H1 (cell line): ENCODE data around the gene NEK10. TPM values are rescaled to one million over a fixed set of nuclear protein-coding genes. Genes with fewer than 3 reads are reported as not detected.

ENCODE experiments used
- CTCF ChIA-PET: fragments of 300-600 bp; sonication (Branson Sonifier 250); formaldehyde crosslinking; loops from one replicate; lab custom pipeline; 2021; ENCODE audit not compliant: partially characterized antibody; lab: Charles Lee
- POLR2A ChIA-PET: fragments of 300-600 bp; sonication (Branson Sonifier 250); formaldehyde crosslinking; loops from one replicate; lab custom pipeline; 2021; ENCODE audit warnings: inconsistent platforms; ENCODE audit not compliant: partially characterized antibody; lab: Charles Lee
- DNase-seq, 2 experiments: peaks; one replicate each; pipeline versions ENCODE4 v3.0.0 to v3.0.0-alpha.2; 2010 to 2022; ENCODE audit warnings: low spot score in 2 of 2, low read depth in 1 of 2, mixed read lengths in 1 of 2
- FAIRE-seq: peaks from 2 replicates; lab custom pipeline; 2011; peaks lifted over from hg19 to GRCh38; lab: Jason Lieb, UNC
- H2AFZ ChIP-seq: 2 replicates; pipeline ENCODE4 v1.8.1; 2012; ENCODE audit warnings: low read length, inconsistent platforms
- H2AK5ac ChIP-seq: 2 replicates; pipeline ENCODE4 v1.6.1; 2013; ENCODE audit warnings: low read depth, low read length
- H2BK120ac ChIP-seq: replicated peaks from 2 replicates; pipeline ENCODE3; 2013; ENCODE audit warnings: low read depth, low read length, inconsistent platforms
- H2BK12ac ChIP-seq: 2 replicates; pipeline ENCODE4 v1.6.1; 2013; ENCODE audit warnings: low read depth, low read length
- H2BK15ac ChIP-seq: 2 replicates; pipeline ENCODE4 v1.6.1; 2013; ENCODE audit warnings: low read length
- H2BK20ac ChIP-seq: 2 replicates; pipeline ENCODE4 v1.6.1; 2013; ENCODE audit warnings: low read length
- H2BK5ac ChIP-seq: 2 replicates; pipeline ENCODE4 v1.6.1; 2013; ENCODE audit warnings: low read depth, low read length
- H3K14ac ChIP-seq: 2 replicates; pipeline ENCODE4 v1.6.1; 2013; ENCODE audit warnings: inconsistent platforms; ENCODE audit not compliant: insufficient read length
- H3K18ac ChIP-seq: 2 replicates; pipeline ENCODE4 v1.6.1; 2013; ENCODE audit warnings: low read length; ENCODE audit errors: extremely low read depth
- H3K23ac ChIP-seq: 2 replicates; pipeline ENCODE4 v1.6.1; 2013; ENCODE audit warnings: inconsistent platforms; ENCODE audit not compliant: insufficient read length
- H3K23me2 ChIP-seq: 2 replicates; pipeline ENCODE4 v1.6.1; 2013; ENCODE audit warnings: low read depth, low read length
- H3K27ac ChIP-seq: 2 replicates; pipeline ENCODE4 v1.6.1; 2011; ENCODE audit warnings: low read depth, low read length, inconsistent platforms
- H3K27me3 ChIP-seq, 4 experiments: replicated peaks in 1 of 4; 1 replicate in 1 of 4; 2 replicates in 3 of 4; pipeline versions ENCODE4 v1.6.1 to v1.8.1; 2011 to 2013; ENCODE audit warnings: low read length in 3 of 4, mild to moderate bottlenecking in 3 of 4, inconsistent platforms in 2 of 4, mixed read lengths in 2 of 4, moderate library complexity in 1 of 4; ENCODE audit not compliant: control insufficient read depth in 3 of 4, insufficient read depth in 3 of 4; ENCODE audit errors: extremely low read depth in 1 of 4
- H3K36me3 ChIP-seq, 4 experiments: 2 replicates each; pipeline versions ENCODE4 v1.6.1 to v1.8.1; 2011 to 2013; ENCODE audit warnings: mild to moderate bottlenecking in 4 of 4, low read length in 3 of 4, moderate library complexity in 2 of 4, control low read depth in 1 of 4, inconsistent platforms in 1 of 4; ENCODE audit not compliant: insufficient read depth in 4 of 4, control insufficient read depth in 2 of 4
- H3K4ac ChIP-seq: replicated peaks from 2 replicates; pipeline ENCODE3; 2013; ENCODE audit warnings: low read length, low read depth, mixed read lengths, inconsistent platforms; ENCODE audit not compliant: insufficient read length
- H3K4me1 ChIP-seq, 4 experiments: replicated peaks in 1 of 4; 1 replicate in 1 of 4; 2 replicates in 3 of 4; pipeline versions ENCODE4 v1.6.1 to v1.8.1; 2011 to 2013; ENCODE audit warnings: low read length in 3 of 4, inconsistent platforms in 2 of 4, mixed read lengths in 1 of 4; ENCODE audit not compliant: insufficient read depth in 4 of 4, control insufficient read depth in 3 of 4
- H3K4me2 ChIP-seq, 2 experiments: 2 replicates each; pipeline versions ENCODE4 v1.6.1 to v1.8.1; 2011 to 2013; ENCODE audit warnings: low read depth in 2 of 2, low read length in 2 of 2, control low read depth in 1 of 2, inconsistent platforms in 1 of 2, mild to moderate bottlenecking in 1 of 2; ENCODE audit not compliant: insufficient read depth in 1 of 2
- H3K4me3 ChIP-seq, 4 experiments: fragments of 200-600, 300-600 bp in 1 of 4; sonication (generic), shearing (Covaris generic), sonication (Bioruptor Twin) in 1 of 4; 2 replicates each; pipeline versions ENCODE4 v1.5.1 to v1.8.1; 2011 to 2016; ENCODE audit warnings: low read length in 4 of 4, low read depth in 3 of 4, control low read depth in 2 of 4, inconsistent platforms in 2 of 4, mild to moderate bottlenecking in 2 of 4, mixed read lengths in 1 of 4, moderate library complexity in 1 of 4; ENCODE audit not compliant: insufficient read depth in 2 of 4; ENCODE audit errors: extremely low read depth in 1 of 4
- H3K56ac ChIP-seq: replicated peaks from 2 replicates; pipeline ENCODE3; 2013; ENCODE audit warnings: low read depth, mild to moderate bottlenecking, mixed read lengths, low read length, inconsistent platforms; ENCODE audit not compliant: insufficient read length
- H3K79me1 ChIP-seq: 2 replicates; pipeline ENCODE4 v1.6.1; 2013; ENCODE audit warnings: low read depth, low read length, control low read depth
- H3K79me2 ChIP-seq, 2 experiments: 2 replicates each; pipeline versions ENCODE4 v1.6.1 to v1.8.1; 2012 to 2013; ENCODE audit warnings: low read length in 2 of 2, mild to moderate bottlenecking in 2 of 2, inconsistent platforms in 1 of 2; ENCODE audit not compliant: insufficient read depth in 2 of 2, control insufficient read depth in 1 of 2
- H3K9ac ChIP-seq, 4 experiments: replicated peaks in 1 of 4; 1 replicate in 1 of 4; 2 replicates in 3 of 4; pipeline versions ENCODE4 v1.6.1 to v1.8.1; 2011 to 2013; ENCODE audit warnings: low read depth in 3 of 4, low read length in 3 of 4, control low read depth in 2 of 4, mild to moderate bottlenecking in 2 of 4, moderate library complexity in 2 of 4, inconsistent platforms in 1 of 4; ENCODE audit errors: extremely low read depth in 1 of 4
- H3K9me3 ChIP-seq, 2 experiments: 2 replicates each; pipeline versions ENCODE4 v1.6.1 to v1.8.1; 2012 to 2013; ENCODE audit warnings: mild to moderate bottlenecking in 2 of 2, moderate library complexity in 2 of 2, control low read depth in 1 of 2, inconsistent platforms in 1 of 2, low read depth in 1 of 2, low read length in 1 of 2, mixed read lengths in 1 of 2; ENCODE audit not compliant: insufficient read depth in 2 of 2
- H4K20me1 ChIP-seq, 2 experiments: replicated peaks in 1 of 2; 2 replicates each; pipeline versions ENCODE3 to v1.8.1; 2011 to 2013; ENCODE audit warnings: inconsistent platforms in 2 of 2, low read length in 2 of 2, mild to moderate bottlenecking in 1 of 2; ENCODE audit not compliant: insufficient read depth in 2 of 2, control insufficient read depth in 1 of 2
- H4K5ac ChIP-seq: 2 replicates; pipeline ENCODE4 v1.6.1; 2013; ENCODE audit warnings: low read length, low read depth, mixed read lengths, inconsistent platforms; ENCODE audit not compliant: insufficient read length
- H4K8ac ChIP-seq: 2 replicates; pipeline ENCODE4 v1.8.0; 2013; ENCODE audit warnings: mild to moderate bottlenecking, moderate library complexity, low read length, inconsistent platforms; ENCODE audit not compliant: insufficient read depth; ENCODE audit errors: extremely low read depth
- H4K91ac ChIP-seq: replicated peaks from 2 replicates; pipeline ENCODE3; 2013; ENCODE audit warnings: low read length, mixed read lengths, inconsistent platforms; ENCODE audit not compliant: insufficient read length
- ASH2L ChIP-seq: fragments of 200-600, 300-600 bp; sonication (generic); IDR thresholded peaks from one replicate; pipeline ENCODE4 v1.7.1; 2017; ENCODE audit warnings: low read length
- ATF3 ChIP-seq: IDR thresholded peaks from 2 replicates; pipeline ENCODE4 v1.6.1; 2011; ENCODE audit warnings: low read depth, mild to moderate bottlenecking, low read length; ENCODE audit not compliant: insufficient read depth
- EP300 ChIP-seq, 2 experiments: IDR thresholded peaks; 1 replicate in 1 of 2; 2 replicates in 1 of 2; pipeline ENCODE4 v1.6.1; 2011 to 2012; ENCODE audit warnings: low read depth in 2 of 2, low read length in 2 of 2, mild to moderate bottlenecking in 2 of 2, borderline replicate concordance in 1 of 2, inconsistent platforms in 1 of 2, moderate library complexity in 1 of 2
- FOSL1 ChIP-seq: IDR thresholded peaks from 2 replicates; pipeline ENCODE4 v1.6.1; 2011; ENCODE audit warnings: mild to moderate bottlenecking, low read depth, low read length, moderate library complexity; ENCODE audit not compliant: insufficient read depth
- JUN ChIP-seq: IDR thresholded peaks from 2 replicates; pipeline ENCODE4 v1.6.1; 2011; ENCODE audit warnings: low read depth, mild to moderate bottlenecking, improper control_type of control experiment, low read length
- RAD21 ChIP-seq, 2 experiments: IDR thresholded peaks in 1 of 2; conservative IDR thresholded peaks in 1 of 2; 2 replicates each; pipeline ENCODE4 v1.6.1; 2011; ENCODE audit warnings: low read depth in 2 of 2, low read length in 2 of 2, improper control_type of control experiment in 1 of 2, inconsistent platforms in 1 of 2, mild to moderate bottlenecking in 1 of 2, moderate library complexity in 1 of 2
- RXRA ChIP-seq: IDR thresholded peaks from 2 replicates; pipeline ENCODE4 v1.6.1; 2011; ENCODE audit warnings: low read depth, mild to moderate bottlenecking, low read length, moderate library complexity; ENCODE audit not compliant: insufficient read depth
- SRF ChIP-seq: IDR thresholded peaks from 2 replicates; pipeline ENCODE4 v1.6.1; 2011; ENCODE audit warnings: mild to moderate bottlenecking, low read depth, low read length, moderate library complexity
- TEAD4 ChIP-seq: IDR thresholded peaks from 2 replicates; pipeline ENCODE4 v1.6.1; 2012; ENCODE audit warnings: low read depth, low read length, inconsistent platforms, mixed read lengths
- WGBS, 2 experiments: shearing (Covaris generic) in 1 of 2; methylation state at CpG; one replicate each; pipeline versions ENCODE4 v1.1.6 to v1.1.7; 2013 to 2015; ENCODE audit warnings: low lambda C conversion rate in 2 of 2, mixed read lengths in 2 of 2, inconsistent platforms in 1 of 2, low coverage in 1 of 2, missing lambda C conversion rate in 1 of 2; ENCODE audit not compliant: insufficient replicate concordance in 2 of 2, insufficient coverage in 1 of 2, insufficient read length in 1 of 2; ENCODE audit errors: extremely low coverage in 1 of 2, missing lambda C conversion rate in 1 of 2; 5-methylcytosine and 5-hydroxymethylcytosine counted together
- polyA plus RNA-seq, 7 experiments: library from polyadenylated mRNA; depleted of rRNA in 3 of 7; stranded (reverse) in 5 of 7; unstranded in 2 of 7; fragments of >200 nt in 5 of 7; fragments of 200-250 nt in 2 of 7; gene quantifications; 1 replicate in 5 of 7; 2 replicates in 1 of 7; 4 replicates in 1 of 7; pipeline versions ENCODE4 v1.2.1 to v1.2.3, GENCODE V29; 2011 to 2013; ENCODE audit warnings: missing spikeins in 2 of 7, mixed read lengths in 2 of 7
- total RNA-seq: library from RNA; stranded (reverse); fragmentation: NEBNext Ultra II Directional; extraction: Animal tissue kit (Norgen Biotek cat#: 25700); gene quantifications from 2 replicates; pipeline ENCODE4 v1.2.1, GENCODE V29; 2021

Gene NEK10
- total and polyA plus RNA-seq, 2 of the 8 experiments (the other 6 are each of a cell fraction or from before 2014, with no cell fraction given), result 0.18 to 0.50 TPM

GRCh38 chr3:27081992-27082607 is 287.1 kb downstream of the NEK10 start:
- TF ChIP-seq RXRA (no peak), SRF (no peak), JUN (no peak), RAD21 (IDR thresholded peaks at IDR 0.05 in 1 of 2, conservative IDR thresholded peaks at IDR 0.05 in 1 of 2; ENCODE audit: low read depth in 2 of 2, low read length in 2 of 2) (no peak), ATF3 (no peak), EP300 (IDR thresholded peaks at IDR 0.05; ENCODE audit: borderline replicate concordance in 1 of 2, low read depth in 2 of 2, low read length in 2 of 2) (no peak), ASH2L (no peak), TEAD4 (no peak), FOSL1 (no peak)
- Histone ChIP-seq H3K4me2 (no peak overlapping the region), H2AFZ (no peak overlapping the region), H2BK20ac (no peak overlapping the region), H3K18ac (no peak overlapping the region), H3K9me3 (no peaks in the 10 kb centered on the region), H3K27me3 (no peaks in the 10 kb centered on the region), H3K14ac (no peak overlapping the region), H3K79me1 (no peaks in the 10 kb centered on the region), H4K5ac (no peak overlapping the region), H3K56ac (no peak overlapping the region), H3K23me2 (no peaks in the 10 kb centered on the region), H3K4me1 (peaks cover 0 to 5% (median 3%) of the 10 kb centered on the region in 4 experiments; a peak in 4 of 7 replicates), H4K8ac (no peak overlapping the region), H3K4ac (no peak overlapping the region), H2BK15ac (no peak overlapping the region), H2BK120ac (no peak overlapping the region), H2AK5ac (no peak overlapping the region), H3K79me2 (no peaks in the 10 kb centered on the region), H3K4me3 (no peak overlapping the region), H4K20me1 (no peaks in the 10 kb centered on the region), H3K23ac (no peak overlapping the region), H4K91ac (no peak overlapping the region), H2BK12ac (no peak overlapping the region), H3K36me3 (no peaks in the 10 kb centered on the region), H3K9ac (no peak overlapping the region), H2BK5ac (no peak overlapping the region), H3K27ac (no peak overlapping the region)
- POLR2A ChIA-PET, result no interaction called here
- FAIRE-seq (no peak), DNase-seq (no peak)
- CTCF ChIA-PET, result interaction anchor here (1.2 to 1.8 kb wide), 2 partner anchors 51 to 56 kb away, joined by 3 to 6 read pairs; no protein-coding TSS in a partner anchor
- WGBS, 2 experiments, result 83% methylated on average over 2 of the region's 2 CpGs; no CpG with 5 or more reads in 1 of the 2 experiments
